ENCODE results near the gene RHEB. TPM values are rescaled to one million over a fixed set of nuclear protein-coding genes. Genes with fewer than 3 reads are reported as not detected.

The RHEB gene
- total and polyA plus RNA-seq, 2 of the 4 experiments (the other 2 are of a cell fraction) = 19.7 to 67.2 TPM

- BruUV-seq (replicated peaks) = no TSS peak
- no peak overlapping the region for H2BK20ac ChIP-seq (ENCODE audit: low read depth, low read length)
- peak overlapping the region; percentile 48 for H2BK120ac ChIP-seq (ENCODE audit: low read depth, low read length)
- H3K56ac ChIP-seq (ENCODE audit: extremely low read depth, insufficient read depth, low read length) = peak overlapping the region; percentile 97
- H2AFZ ChIP-seq (replicated peaks; ENCODE audit: low read length, poor library complexity) = peak overlapping the region; percentile 85
- peaks cover 2% of the 10 kb centered on the region; the same call in 1 of the 2 replicates for H3K4me1 ChIP-seq (ENCODE audit: control insufficient read depth, insufficient read depth, low read length)
- H3K36me3 ChIP-seq (ENCODE audit: control insufficient read depth, insufficient read depth, low read length) = no peaks in the 10 kb centered on the region
- intact Hi-C loops (cut with micrococcal nuclease) = loop anchor here (2.0 kb wide), 3 partner anchors 58 to 240 kb away; no protein-coding TSS in a partner anchor
- H3K4me2 ChIP-seq (ENCODE audit: low read depth, low read length) = peak overlapping the region; percentile 47
- ChIA-PET CTCF (interaction anchor here (0.6 kb wide), 1 partner anchor 31 kb away, joined by 3 read pairs; no protein-coding TSS in a partner anchor), POLR2A (ENCODE audit: unreplicated experiment) (interaction anchor here (0.6 kb wide), 2 partner anchors 46 to 255 kb away, joined by 3 to 6 read pairs; no protein-coding TSS in a partner anchor)
- H3K18ac ChIP-seq (ENCODE audit: low read depth, low read length) = no peak overlapping the region
- peak overlapping the region; percentile 85 for H3K4ac ChIP-seq (ENCODE audit: low read depth, low read length)
- peak overlapping the region; percentile 76 for H3K27ac ChIP-seq (ENCODE audit: insufficient read depth, low read length)
- H3K9me1 ChIP-seq (ENCODE audit: insufficient read depth, low read length) = peaks cover 9% of the 10 kb centered on the region
- in situ Hi-C loops (cut with MboI; ENCODE audit: low sequenced_read_pairs) = no loop called here
- H3K9me3 ChIP-seq (ENCODE audit: control insufficient read depth, insufficient read depth, low read length) = no peaks in the 10 kb centered on the region
- peaks cover 3 to 42% of the 10 kb centered on the region in 2 experiments; a peak in 2 of 4 replicates for H3K79me1 ChIP-seq (ENCODE audit: low read depth in 1 of 2, low read length in 2 of 2)
- WGBS, 2 experiments (ENCODE audit: extremely low coverage in 2 of 2, insufficient read length in 1 of 2) = 0% methylated on average over 3 of the region's 36 CpGs; no CpG with 5 or more reads in 1 of the 2 experiments
- peak overlapping the region; percentile 52; the same call in 1 of the 3 replicates for H2BK15ac ChIP-seq (ENCODE audit: low read depth, low read length)
- H3K4me3 ChIP-seq (ENCODE audit: insufficient read depth, low read depth, low read length) = peak overlapping the region; percentile 74
- H3K9ac ChIP-seq (ENCODE audit: low read depth, low read length) = peak overlapping the region; percentile 86
- dilution Hi-C loops (cut with HindIII; ENCODE audit: low sequenced_read_pairs, unreplicated experiment) = no loop called here
- H3K23ac ChIP-seq (ENCODE audit: low read depth, low read length) = peak overlapping the region; percentile 98
- ATAC-seq (ENCODE audit: low read depth) (no peak), DNase-seq (peak; percentile 48)
- peaks cover 55% of the 10 kb centered on the region for H4K20me1 ChIP-seq (ENCODE audit: insufficient read depth, low read length)
- peak overlapping the region; percentile 65 for H4K91ac ChIP-seq (ENCODE audit: insufficient read depth, low read depth, low read length)
- no peaks in the 10 kb centered on the region for H3K27me3 ChIP-seq (ENCODE audit: control insufficient read depth, insufficient read depth, low read length)
- peak overlapping the region; percentile 9 to 68; a peak in 1 of 4 replicates for H4K8ac ChIP-seq (ENCODE audit: low read depth in 2 of 2, low read length in 2 of 2)
- H2BK5ac ChIP-seq (ENCODE audit: low read depth, low read length, poor library complexity, severe bottlenecking) = peak overlapping the region; percentile 90
- no peak overlapping the region for H4K5ac ChIP-seq (ENCODE audit: low read depth, low read length)
- H2AK5ac ChIP-seq (ENCODE audit: low read depth, low read length) = peak overlapping the region; percentile 91
- H2AK9ac ChIP-seq (replicated peaks; ENCODE audit: low read depth, low read length, poor library complexity) = peak overlapping the region; percentile 76
- peak overlapping the region; percentile 86 for H3K14ac ChIP-seq (replicated peaks; ENCODE audit: low read depth, low read length)
- TF ChIP-seq ELK1 (IDR thresholded peaks at IDR 0.05; ENCODE audit: borderline replicate concordance, low read depth, low read length) (no peak), BHLHE40 (IDR thresholded peaks at IDR 0.05; ENCODE audit: low read depth, low read length) (0 out of 2 replicates have a peak, but pooled peaks have one; percentile 18), RCOR1 (IDR thresholded peaks at IDR 0.05; ENCODE audit: insufficient replicate concordance, low read length) (no peak), RFX5 (IDR thresholded peaks at IDR 0.05; ENCODE audit: low read depth, low read length) (no peak), CTCF (conservative IDR thresholded peaks at IDR 0.05; ENCODE audit: low read depth, low read length) (0 out of 2 replicates have a peak, but pooled peaks have one; percentile 8), NFE2L2 (IDR thresholded peaks at IDR 0.05; ENCODE audit: low read depth, low read length) (no peak), RAD21 (IDR thresholded peaks at IDR 0.05; ENCODE audit: low read length) (peak; percentile 42), MAFK (IDR thresholded peaks at IDR 0.05; ENCODE audit: low read depth, low read length) (0 out of 2 replicates have a peak, but pooled peaks have one; percentile 2), CHD1 (IDR thresholded peaks at IDR 0.05; ENCODE audit: low read depth, low read length) (0 out of 2 replicates have a peak, but pooled peaks have one; percentile 9), MAZ (IDR thresholded peaks at IDR 0.05; ENCODE audit: borderline replicate concordance, low read depth, low read length) (0 out of 2 replicates have a peak, but pooled peaks have one; percentile 21), MXI1 (IDR thresholded peaks at IDR 0.05; ENCODE audit: borderline replicate concordance, low read depth, low read length) (0 out of 2 replicates have a peak, but pooled peaks have one; percentile 45), USF2 (IDR thresholded peaks at IDR 0.05; ENCODE audit: low read depth, low read length) (no peak)
Observed at GRCh38 chr7:151518105-151518946, 1.4 kb downstream of the RHEB start.
